WTC11 (cell line): ENCODE results near the gene GSTK1. TPM values are rescaled to one million over a fixed set of nuclear protein-coding genes. Genes with fewer than 3 reads are reported as not detected.

Experiments
- ATAC-seq: fragments of 200-7000 bp; cut with Tn5 transposase; 2 replicates; pipeline ENCODE4 v1.10.0; 2021; ENCODE audit warnings: mild to moderate bottlenecking, moderate library complexity
- CTCF ChIA-PET: fragments of 300-600 bp; sonication (Branson Sonifier 250); formaldehyde crosslinking; loops from one replicate; lab custom pipeline; 2021; ENCODE audit warnings: antibody characterized with exemption; lab: Charles Lee
- POLR2A ChIA-PET: fragments of 350-600 bp; sonication (Branson Sonifier 250); formaldehyde crosslinking; loops from one replicate; lab custom pipeline; 2021; ENCODE audit warnings: antibody characterized with exemption; lab: Charles Lee
- DNase-seq: peaks from one replicate; pipeline ENCODE4 v3.0.0; 2021; ENCODE audit warnings: low spot score
- H3K27ac Mint-ChIP-seq: 2 replicates; pipeline ENCODE4 v1.8.0; 2021; ENCODE audit warnings: mixed read lengths
- H3K27me3 Mint-ChIP-seq: 2 replicates; pipeline ENCODE4 v1.8.0; 2021; ENCODE audit warnings: low read depth, mild to moderate bottlenecking, moderate library complexity, mixed read lengths
- H3K36me3 Mint-ChIP-seq: 2 replicates; pipeline ENCODE4 v1.8.0; 2021; ENCODE audit warnings: mixed read lengths
- H3K4me1 Mint-ChIP-seq: 2 replicates; pipeline ENCODE4 v1.8.0; 2022; ENCODE audit warnings: mixed read lengths
- H3K4me3 Mint-ChIP-seq: 2 replicates; pipeline ENCODE4 v1.8.0; 2021; ENCODE audit warnings: mild to moderate bottlenecking, moderate library complexity, mixed read lengths
- H3K9me3 Mint-ChIP-seq: 2 replicates; pipeline ENCODE4 v1.8.0; 2021; ENCODE audit warnings: mixed read lengths
- AFF4 ChIP-seq: sonication (generic); formaldehyde crosslinking; IDR thresholded peaks from 2 replicates; pipeline ENCODE4 v1.8.1; 2023; ENCODE audit warnings: mild to moderate bottlenecking, missing genetic modification reagents, borderline replicate concordance
- ATF1 ChIP-seq: sonication (generic); formaldehyde crosslinking; IDR thresholded peaks from 2 replicates; pipeline ENCODE4 v1.8.1; 2023; ENCODE audit warnings: mild to moderate bottlenecking, moderate library complexity, missing genetic modification reagents
- ATF3 ChIP-seq: sonication (generic); formaldehyde crosslinking; conservative IDR thresholded peaks from 2 replicates; pipeline ENCODE4 v1.8.1; 2022; ENCODE audit warnings: mild to moderate bottlenecking, missing genetic modification reagents
- ELF4 ChIP-seq: sonication (generic); formaldehyde crosslinking; IDR thresholded peaks from 2 replicates; pipeline ENCODE4 v1.8.1; 2022; ENCODE audit warnings: low read depth, mild to moderate bottlenecking, moderate library complexity, missing genetic modification reagents
- FOXK1 ChIP-seq: sonication (generic); formaldehyde crosslinking; IDR thresholded peaks from 2 replicates; pipeline ENCODE4 v1.8.0; 2022; ENCODE audit warnings: mild to moderate bottlenecking, moderate library complexity, missing genetic modification reagents
- FOXP1 ChIP-seq: sonication (generic); formaldehyde crosslinking; IDR thresholded peaks from 2 replicates; pipeline ENCODE4 v1.8.0; 2022; ENCODE audit warnings: missing genetic modification reagents, mild to moderate bottlenecking, moderate library complexity, borderline replicate concordance
- HMGA2 ChIP-seq: fragments of 250-450 bp; sonication (Bioruptor Pico); IDR thresholded peaks from 2 replicates; pipeline ENCODE4 v1.4.0; 2021; ENCODE audit warnings: mild to moderate bottlenecking, moderate library complexity
- JUN ChIP-seq: sonication (generic); formaldehyde crosslinking; IDR thresholded peaks from 2 replicates; pipeline ENCODE4 v1.8.0; 2023; ENCODE audit warnings: mild to moderate bottlenecking, missing genetic modification reagents
- PRRX2 ChIP-seq: fragments of 250-450 bp; sonication (Bioruptor Pico); IDR thresholded peaks from 2 replicates; pipeline ENCODE4 v1.8.0; 2021; ENCODE audit warnings: mild to moderate bottlenecking
- SMAD3 ChIP-seq: sonication (generic); formaldehyde crosslinking; IDR thresholded peaks from 2 replicates; pipeline ENCODE4 v1.8.0; 2022; ENCODE audit warnings: missing genetic modification reagents, mild to moderate bottlenecking, borderline replicate concordance
- SP1 ChIP-seq: sonication (generic); formaldehyde crosslinking; conservative IDR thresholded peaks from 2 replicates; pipeline ENCODE4 v1.8.1; 2022; ENCODE audit warnings: missing genetic modification reagents
- TCF7 ChIP-seq: sonication (generic); formaldehyde crosslinking; IDR thresholded peaks from 2 replicates; pipeline ENCODE4 v1.8.0; 2022; ENCODE audit warnings: mild to moderate bottlenecking, low read depth, missing genetic modification reagents, moderate library complexity
- TP53 ChIP-seq: sonication (generic); formaldehyde crosslinking; IDR thresholded peaks from 2 replicates; pipeline ENCODE4 v1.8.1; 2023; ENCODE audit warnings: mild to moderate bottlenecking, missing genetic modification reagents
- ZNF232 ChIP-seq: sonication (generic); formaldehyde crosslinking; IDR thresholded peaks from 2 replicates; pipeline ENCODE4 v1.8.0; 2022; ENCODE audit warnings: mild to moderate bottlenecking, missing genetic modification reagents
- total RNA-seq: library from RNA; stranded (reverse); gene quantifications from 3 replicates; pipeline ENCODE4 v1.2.3, GENCODE V29; 2021
- TF ChIP-seq, protein P1 (sequence below): sonication (generic); formaldehyde crosslinking; IDR thresholded peaks from 2 replicates; pipeline ENCODE4 v1.8.1; 2023; ENCODE audit warnings: mild to moderate bottlenecking, moderate library complexity, missing genetic modification reagents
- TF ChIP-seq, protein P2 (sequence below): fragments of 200-600 bp; IDR thresholded peaks from 2 replicates; pipeline ENCODE4 v1.8.0; 2022; ENCODE audit warnings: antibody characterized with exemption
- TF ChIP-seq, protein P3 (sequence below): sonication (generic); formaldehyde crosslinking; IDR thresholded peaks from 2 replicates; pipeline ENCODE4 v1.8.1; 2022; ENCODE audit warnings: mild to moderate bottlenecking, missing genetic modification reagents, moderate library complexity, borderline replicate concordance

The GSTK1 gene
- total RNA-seq, 1 experiment from 2014 or later, result 30.1 TPM

DNA sequence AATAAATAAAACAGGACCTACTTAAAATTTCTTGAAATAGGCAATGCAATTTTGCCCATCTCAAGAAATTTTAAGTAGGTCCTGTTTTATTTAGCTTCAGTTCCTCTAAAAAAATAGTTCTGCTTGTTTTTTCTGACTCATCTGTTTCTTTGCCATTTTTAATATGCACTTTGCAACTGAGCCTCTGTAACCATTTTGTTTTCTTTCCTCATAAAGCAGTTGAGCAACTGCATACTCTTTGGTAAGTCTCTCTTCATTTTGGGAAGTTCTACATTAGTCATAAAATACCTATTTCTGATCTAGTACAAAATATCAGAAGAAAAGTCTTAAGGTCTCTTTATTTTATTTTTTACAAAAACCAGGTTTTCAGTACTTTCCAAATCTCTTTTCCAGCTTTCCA is 23.4 kb upstream of the GSTK1 start:
- ATAC-seq, result no peak
- Mint-ChIP-seq H3K27me3 (peaks cover 27% of the 10 kb centered on the region), H3K27ac (no peak overlapping the region), H3K9me3 (peaks cover 23% of the 10 kb centered on the region), H3K4me3 (no peak overlapping the region), H3K4me1 (no peaks in the 10 kb centered on the region)
- POLR2A ChIA-PET, result no interaction called here
- no peak for DNase-seq
- TF ChIP-seq ZNF232 (no peak), TP53 (no peak), FOXK1 (CRISPR knock-in tag) (no peak), SP1 (CRISPR knock-in tag) (no peak), FOXP1 (CRISPR knock-in tag) (no peak), SMAD3 (CRISPR knock-in tag) (no peak), ATF3 (CRISPR knock-in tag) (no peak), TCF7 (CRISPR knock-in tag) (no peak)
- TF ChIP-seq, protein P1, sequence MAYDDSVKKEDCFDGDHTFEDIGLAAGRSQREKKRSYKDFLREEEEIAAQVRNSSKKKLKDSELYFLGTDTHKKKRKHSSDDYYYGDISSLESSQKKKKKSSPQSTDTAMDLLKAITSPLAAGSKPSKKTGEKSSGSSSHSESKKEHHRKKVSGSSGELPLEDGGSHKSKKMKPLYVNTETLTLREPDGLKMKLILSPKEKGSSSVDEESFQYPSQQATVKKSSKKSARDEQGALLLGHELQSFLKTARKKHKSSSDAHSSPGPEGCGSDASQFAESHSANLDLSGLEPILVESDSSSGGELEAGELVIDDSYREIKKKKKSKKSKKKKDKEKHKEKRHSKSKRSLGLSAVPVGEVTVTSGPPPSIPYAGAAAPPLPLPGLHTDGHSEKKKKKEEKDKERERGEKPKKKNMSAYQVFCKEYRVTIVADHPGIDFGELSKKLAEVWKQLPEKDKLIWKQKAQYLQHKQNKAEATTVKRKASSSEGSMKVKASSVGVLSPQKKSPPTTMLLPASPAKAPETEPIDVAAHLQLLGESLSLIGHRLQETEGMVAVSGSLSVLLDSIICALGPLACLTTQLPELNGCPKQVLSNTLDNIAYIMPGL (CRISPR knock-in tag), result no peak
- TF ChIP-seq, all 79 proteins: peak for 0
- H3K36me3 Mint-ChIP-seq, result peaks cover 9% of the 10 kb centered on the region; the same call in 1 of the 2 replicates
- CTCF ChIA-PET, result interaction anchor here (0.7 to 2.9 kb wide), 24 partner anchors 8 to 1092 kb away, joined by 3 to 26 read pairs (median 6); partner anchors contain the start of genes CASP2 and GSTK1

GRCh38 chr7:143240291-143241168 is 22.7 kb upstream of the GSTK1 start:
- peaks cover 18% of the 10 kb centered on the region for H3K9me3 Mint-ChIP-seq
- ChIA-PET POLR2A (no interaction called here), CTCF (interaction anchor here (0.6 to 2.9 kb wide), 50 partner anchors 9 to 1091 kb away, joined by 3 to 26 read pairs (median 4); partner anchors contain the start of genes CASP2, CLCN1, EPHA1 and GSTK1)
- no peaks in the 10 kb centered on the region for H3K4me1 Mint-ChIP-seq
- H3K36me3 Mint-ChIP-seq, result peaks cover 9% of the 10 kb centered on the region; the same call in 1 of the 2 replicates
- ATAC-seq, result peak; percentile 99
- peak; percentile 70 for DNase-seq
- no peak overlapping the region for H3K27ac Mint-ChIP-seq
- H3K27me3 Mint-ChIP-seq, result peaks cover 22% of the 10 kb centered on the region
- TF ChIP-seq ELF4 (CRISPR knock-in tag), result no peak
- TF ChIP-seq, protein P2, sequence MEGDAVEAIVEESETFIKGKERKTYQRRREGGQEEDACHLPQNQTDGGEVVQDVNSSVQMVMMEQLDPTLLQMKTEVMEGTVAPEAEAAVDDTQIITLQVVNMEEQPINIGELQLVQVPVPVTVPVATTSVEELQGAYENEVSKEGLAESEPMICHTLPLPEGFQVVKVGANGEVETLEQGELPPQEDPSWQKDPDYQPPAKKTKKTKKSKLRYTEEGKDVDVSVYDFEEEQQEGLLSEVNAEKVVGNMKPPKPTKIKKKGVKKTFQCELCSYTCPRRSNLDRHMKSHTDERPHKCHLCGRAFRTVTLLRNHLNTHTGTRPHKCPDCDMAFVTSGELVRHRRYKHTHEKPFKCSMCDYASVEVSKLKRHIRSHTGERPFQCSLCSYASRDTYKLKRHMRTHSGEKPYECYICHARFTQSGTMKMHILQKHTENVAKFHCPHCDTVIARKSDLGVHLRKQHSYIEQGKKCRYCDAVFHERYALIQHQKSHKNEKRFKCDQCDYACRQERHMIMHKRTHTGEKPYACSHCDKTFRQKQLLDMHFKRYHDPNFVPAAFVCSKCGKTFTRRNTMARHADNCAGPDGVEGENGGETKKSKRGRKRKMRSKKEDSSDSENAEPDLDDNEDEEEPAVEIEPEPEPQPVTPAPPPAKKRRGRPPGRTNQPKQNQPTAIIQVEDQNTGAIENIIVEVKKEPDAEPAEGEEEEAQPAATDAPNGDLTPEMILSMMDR, result peak; percentile 83
- TF ChIP-seq, all 79 proteins: peak for 1
- H3K4me3 Mint-ChIP-seq, result no peak overlapping the region

- H3K4me1 Mint-ChIP-seq, result no peaks in the 10 kb centered on the region
- POLR2A ChIA-PET, result no interaction called here
- H3K9me3 Mint-ChIP-seq, result peaks cover 1% of the 10 kb centered on the region; the same call in 1 of the 2 replicates
- CTCF ChIA-PET, result interaction anchor here (0.7 to 2.9 kb wide), 2 partner anchors 27 to 369 kb away, joined by 5 to 26 read pairs; no protein-coding TSS in a partner anchor
- H3K27me3 Mint-ChIP-seq, result peaks cover 17% of the 10 kb centered on the region
- DNase-seq, result no peak
- ATAC-seq, result no peak
- H3K27ac Mint-ChIP-seq, result no peak overlapping the region
- H3K4me3 Mint-ChIP-seq, result no peak overlapping the region
- H3K36me3 Mint-ChIP-seq, result peaks cover 1% of the 10 kb centered on the region; the same call in 1 of the 2 replicates
- TF ChIP-seq PRRX2 (CRISPR knock-in tag), result no peak
- no peak for TF ChIP-seq ATF1 (CRISPR knock-in tag)
- no peak for TF ChIP-seq JUN (CRISPR knock-in tag)
- TF ChIP-seq HMGA2, result no peak
- no peak for TF ChIP-seq AFF4
- TF ChIP-seq, protein P2, result no peak
- TF ChIP-seq, protein P3, sequence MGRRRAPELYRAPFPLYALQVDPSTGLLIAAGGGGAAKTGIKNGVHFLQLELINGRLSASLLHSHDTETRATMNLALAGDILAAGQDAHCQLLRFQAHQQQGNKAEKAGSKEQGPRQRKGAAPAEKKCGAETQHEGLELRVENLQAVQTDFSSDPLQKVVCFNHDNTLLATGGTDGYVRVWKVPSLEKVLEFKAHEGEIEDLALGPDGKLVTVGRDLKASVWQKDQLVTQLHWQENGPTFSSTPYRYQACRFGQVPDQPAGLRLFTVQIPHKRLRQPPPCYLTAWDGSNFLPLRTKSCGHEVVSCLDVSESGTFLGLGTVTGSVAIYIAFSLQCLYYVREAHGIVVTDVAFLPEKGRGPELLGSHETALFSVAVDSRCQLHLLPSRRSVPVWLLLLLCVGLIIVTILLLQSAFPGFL (CRISPR knock-in tag), result no peak
These were observed 20.9 kb upstream of the GSTK1 start for GRCh38 chr7:143242306-143242705.
